ENCODE results near the gene TBC1D14. TPM values are rescaled to one million over a fixed set of nuclear protein-coding genes. Genes with fewer than 3 reads are reported as not detected.

The TBC1D14 gene
- total and polyA plus RNA-seq, 2 of the 4 experiments (the other 2 are of a cell fraction) = 31.7 to 40.7 TPM

DNA sequence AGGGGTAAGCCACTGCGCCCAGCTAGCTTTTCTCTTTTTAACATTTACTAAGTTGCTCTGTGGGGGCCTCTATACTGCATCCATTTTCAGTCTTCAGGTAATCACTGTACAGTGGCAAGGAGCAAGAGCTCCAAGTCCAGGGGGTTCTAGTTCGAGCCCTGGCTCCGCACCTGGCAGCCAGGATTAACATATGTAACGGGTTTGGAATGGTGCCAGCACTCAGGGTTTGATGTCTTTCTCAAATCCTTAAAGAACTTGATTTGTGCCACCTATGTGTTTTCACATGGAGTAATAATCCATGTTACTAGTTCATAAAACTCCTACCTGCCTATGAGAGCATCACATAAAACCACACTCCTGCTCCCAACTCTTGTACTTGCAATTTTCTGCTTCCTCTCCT lies 153.7 kb downstream of the TBC1D14 start:
- 60% methylated on average over 1 of the region's 4 CpGs; no CpG with 5 or more reads in 1 of the 2 experiments for WGBS, 2 experiments (ENCODE audit: extremely low coverage in 2 of 2, insufficient read length in 1 of 2)
- H3K9me3 ChIP-seq (ENCODE audit: control insufficient read depth, insufficient read depth, low read length) = no peaks in the 10 kb centered on the region
- H3K27ac ChIP-seq (ENCODE audit: insufficient read depth, low read length) = no peak overlapping the region
- H4K20me1 ChIP-seq (ENCODE audit: insufficient read depth, low read length) = peaks cover 23% of the 10 kb centered on the region
- H3K14ac ChIP-seq (replicated peaks; ENCODE audit: low read depth, low read length) = no peak overlapping the region
- H3K23ac ChIP-seq (ENCODE audit: low read depth, low read length) = no peak overlapping the region
- dilution Hi-C loops (cut with HindIII; ENCODE audit: low sequenced_read_pairs, unreplicated experiment) = no loop called here
- H3K4me1 ChIP-seq (ENCODE audit: control insufficient read depth, insufficient read depth, low read length) = peaks cover 4% of the 10 kb centered on the region; the same call in 1 of the 2 replicates
- no peak overlapping the region for H3K9ac ChIP-seq (ENCODE audit: low read depth, low read length)
- no peaks in the 10 kb centered on the region for H3K27me3 ChIP-seq (ENCODE audit: control insufficient read depth, insufficient read depth, low read length)
- no peak overlapping the region for H2BK20ac ChIP-seq (ENCODE audit: low read depth, low read length)
- H2AK5ac ChIP-seq (ENCODE audit: low read depth, low read length) = no peak overlapping the region
- no peak overlapping the region for H4K91ac ChIP-seq (ENCODE audit: insufficient read depth, low read depth, low read length)
- H2AFZ ChIP-seq (replicated peaks; ENCODE audit: low read length, poor library complexity) = no peak overlapping the region
- POLR2A ChIA-PET (ENCODE audit: unreplicated experiment) = no interaction called here
- no peak overlapping the region for H4K8ac ChIP-seq (ENCODE audit: low read depth in 2 of 2, low read length in 2 of 2)
- H4K5ac ChIP-seq (ENCODE audit: low read depth, low read length) = no peak overlapping the region
- no peak overlapping the region for H2BK5ac ChIP-seq (ENCODE audit: low read depth, low read length, poor library complexity, severe bottlenecking)
- H3K4ac ChIP-seq (ENCODE audit: low read depth, low read length) = no peak overlapping the region
- no peak for TF ChIP-seq CEBPB (IDR thresholded peaks at IDR 0.05; ENCODE audit: low read depth, low read length)
- TF ChIP-seq, protein P1, sequence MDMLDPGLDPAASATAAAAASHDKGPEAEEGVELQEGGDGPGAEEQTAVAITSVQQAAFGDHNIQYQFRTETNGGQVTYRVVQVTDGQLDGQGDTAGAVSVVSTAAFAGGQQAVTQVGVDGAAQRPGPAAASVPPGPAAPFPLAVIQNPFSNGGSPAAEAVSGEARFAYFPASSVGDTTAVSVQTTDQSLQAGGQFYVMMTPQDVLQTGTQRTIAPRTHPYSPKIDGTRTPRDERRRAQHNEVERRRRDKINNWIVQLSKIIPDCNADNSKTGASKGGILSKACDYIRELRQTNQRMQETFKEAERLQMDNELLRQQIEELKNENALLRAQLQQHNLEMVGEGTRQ (IDR thresholded peaks at IDR 0.05; ENCODE audit: low read depth, low read length) = no peak
- TF ChIP-seq POLR2A (IDR thresholded peaks at IDR 0.05; ENCODE audit: low read depth, low read length) = no peak
- TF ChIP-seq NFE2L2 (IDR thresholded peaks at IDR 0.05; ENCODE audit: low read depth, low read length) = no peak
- TF ChIP-seq, protein P2, sequence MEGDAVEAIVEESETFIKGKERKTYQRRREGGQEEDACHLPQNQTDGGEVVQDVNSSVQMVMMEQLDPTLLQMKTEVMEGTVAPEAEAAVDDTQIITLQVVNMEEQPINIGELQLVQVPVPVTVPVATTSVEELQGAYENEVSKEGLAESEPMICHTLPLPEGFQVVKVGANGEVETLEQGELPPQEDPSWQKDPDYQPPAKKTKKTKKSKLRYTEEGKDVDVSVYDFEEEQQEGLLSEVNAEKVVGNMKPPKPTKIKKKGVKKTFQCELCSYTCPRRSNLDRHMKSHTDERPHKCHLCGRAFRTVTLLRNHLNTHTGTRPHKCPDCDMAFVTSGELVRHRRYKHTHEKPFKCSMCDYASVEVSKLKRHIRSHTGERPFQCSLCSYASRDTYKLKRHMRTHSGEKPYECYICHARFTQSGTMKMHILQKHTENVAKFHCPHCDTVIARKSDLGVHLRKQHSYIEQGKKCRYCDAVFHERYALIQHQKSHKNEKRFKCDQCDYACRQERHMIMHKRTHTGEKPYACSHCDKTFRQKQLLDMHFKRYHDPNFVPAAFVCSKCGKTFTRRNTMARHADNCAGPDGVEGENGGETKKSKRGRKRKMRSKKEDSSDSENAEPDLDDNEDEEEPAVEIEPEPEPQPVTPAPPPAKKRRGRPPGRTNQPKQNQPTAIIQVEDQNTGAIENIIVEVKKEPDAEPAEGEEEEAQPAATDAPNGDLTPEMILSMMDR (conservative IDR thresholded peaks at IDR 0.05; ENCODE audit: low read depth, low read length) = no peak
- no peak for TF ChIP-seq MAFK (IDR thresholded peaks at IDR 0.05; ENCODE audit: low read depth, low read length)
- TF ChIP-seq SMC3 (IDR thresholded peaks at IDR 0.05; ENCODE audit: low read depth, low read length) = no peak
- TF ChIP-seq CHD1 (IDR thresholded peaks at IDR 0.05; ENCODE audit: low read depth, low read length) = no peak
- no peak for TF ChIP-seq MXI1 (IDR thresholded peaks at IDR 0.05; ENCODE audit: borderline replicate concordance, low read depth, low read length)
- CTCF ChIA-PET = interaction anchor here (0.6 kb wide), 1 partner anchor 145 kb away, joined by 3 read pairs; no protein-coding TSS in a partner anchor
- in situ Hi-C loops (cut with MboI; ENCODE audit: low sequenced_read_pairs) = no loop called here
- H3K56ac ChIP-seq (ENCODE audit: extremely low read depth, insufficient read depth, low read length) = no peak overlapping the region
- H3K4me2 ChIP-seq (ENCODE audit: low read depth, low read length) = no peak overlapping the region
- H3K9me1 ChIP-seq (ENCODE audit: insufficient read depth, low read length) = peaks cover 3% of the 10 kb centered on the region; the same call in 1 of the 2 replicates
- H3K18ac ChIP-seq (ENCODE audit: low read depth, low read length) = no peak overlapping the region
- H2BK120ac ChIP-seq (ENCODE audit: low read depth, low read length) = no peak overlapping the region
- H3K4me3 ChIP-seq (ENCODE audit: insufficient read depth, low read depth, low read length) = no peak overlapping the region
- H3K36me3 ChIP-seq (ENCODE audit: control insufficient read depth, insufficient read depth, low read length) = peaks cover 43% of the 10 kb centered on the region
- H3K79me1 ChIP-seq (ENCODE audit: low read depth in 1 of 2, low read length in 2 of 2) = peaks cover 44 to 54% of the 10 kb centered on the region in 2 experiments
- H2BK15ac ChIP-seq (ENCODE audit: low read depth, low read length) = no peak overlapping the region
- no peak for ATAC-seq (ENCODE audit: low read depth)
- intact Hi-C loops (cut with micrococcal nuclease) = no loop called here
- no peak overlapping the region for H2AK9ac ChIP-seq (replicated peaks; ENCODE audit: low read depth, low read length, poor library complexity)
- no peak for DNase-seq
- BruUV-seq (replicated peaks) = no TSS peak
